Loucy (cell line): ENCODE results near the gene PREX1.

Experiments used
- EZH2phosphoT487 ChIP-seq: fragments of 200-600 bp; IDR thresholded peaks from 2 replicates; pipeline ENCODE4 v1.6.1; 2018; ENCODE audit warnings: antibody characterized with exemption, mild to moderate bottlenecking, moderate library complexity, borderline replicate concordance
- TF ChIP-seq, protein P1 (sequence below): fragments of 200-600 bp; sonication (generic); conservative IDR thresholded peaks from 2 replicates; pipeline ENCODE4 v1.5.1; 2014; ENCODE audit warnings: mild to moderate bottlenecking, antibody characterized with exemption, low read length

GRCh38 chr20:48739395-48740291, 88.2 kb downstream of the PREX1 start:
- TF ChIP-seq, protein P1, sequence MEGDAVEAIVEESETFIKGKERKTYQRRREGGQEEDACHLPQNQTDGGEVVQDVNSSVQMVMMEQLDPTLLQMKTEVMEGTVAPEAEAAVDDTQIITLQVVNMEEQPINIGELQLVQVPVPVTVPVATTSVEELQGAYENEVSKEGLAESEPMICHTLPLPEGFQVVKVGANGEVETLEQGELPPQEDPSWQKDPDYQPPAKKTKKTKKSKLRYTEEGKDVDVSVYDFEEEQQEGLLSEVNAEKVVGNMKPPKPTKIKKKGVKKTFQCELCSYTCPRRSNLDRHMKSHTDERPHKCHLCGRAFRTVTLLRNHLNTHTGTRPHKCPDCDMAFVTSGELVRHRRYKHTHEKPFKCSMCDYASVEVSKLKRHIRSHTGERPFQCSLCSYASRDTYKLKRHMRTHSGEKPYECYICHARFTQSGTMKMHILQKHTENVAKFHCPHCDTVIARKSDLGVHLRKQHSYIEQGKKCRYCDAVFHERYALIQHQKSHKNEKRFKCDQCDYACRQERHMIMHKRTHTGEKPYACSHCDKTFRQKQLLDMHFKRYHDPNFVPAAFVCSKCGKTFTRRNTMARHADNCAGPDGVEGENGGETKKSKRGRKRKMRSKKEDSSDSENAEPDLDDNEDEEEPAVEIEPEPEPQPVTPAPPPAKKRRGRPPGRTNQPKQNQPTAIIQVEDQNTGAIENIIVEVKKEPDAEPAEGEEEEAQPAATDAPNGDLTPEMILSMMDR: no peak
- TF ChIP-seq EZH2phosphoT487: no peak
